GM21381 (cell line): ENCODE results near the gene OTC.

Source experiments
- ATAC-seq: cut with Tn5 transposase; IDR thresholded peaks from one replicate; pipeline ENCODE4 v1.9.1; 2021; ENCODE audit warnings: mild to moderate bottlenecking, moderate library complexity; ENCODE audit not compliant: unreplicated experiment

The OTC gene

GRCh38 chrX:38352362-38352761 lies at the start of gene OTC:
Gene OTC, plus strand, starts transcription at chrX:38352604. Its CDS starts 93 bp downstream, at chrX:38352697.
- no peak for ATAC-seq

- ATAC-seq, result no peak
Measured at GRCh38 chrX:38304010-38304409, 48.4 kb upstream of the OTC start.

GRCh38 chrX:38305971-38306370 lies 46.4 kb upstream of the OTC start:
- no peak for ATAC-seq

GRCh38 chrX:38311743-38312142 lies 40.7 kb upstream of the OTC start:
- no peak for ATAC-seq

GRCh38 chrX:38312436-38312835 lies 40.0 kb upstream of the OTC start:
- ATAC-seq, result no peak

DNA sequence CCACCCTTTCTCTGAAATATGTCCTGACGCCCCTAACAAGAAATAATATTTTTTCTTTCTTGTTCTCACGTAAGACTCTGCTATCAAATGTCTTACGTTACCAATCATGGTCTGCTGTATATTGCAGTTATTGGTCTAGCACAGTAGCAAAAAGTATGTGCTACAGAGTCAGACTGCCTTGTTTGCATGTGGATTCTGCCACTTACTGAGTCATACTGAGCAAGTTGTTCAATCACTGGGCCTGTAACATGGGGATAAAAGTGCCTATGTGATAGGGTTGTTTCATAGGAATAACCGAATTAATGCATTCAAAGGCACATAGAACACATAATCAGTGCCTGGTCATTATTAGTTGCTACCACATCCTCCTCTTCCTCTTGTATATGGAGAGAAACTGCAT lies 39.2 kb upstream of the OTC start:
- ATAC-seq, result no peak

DNA sequence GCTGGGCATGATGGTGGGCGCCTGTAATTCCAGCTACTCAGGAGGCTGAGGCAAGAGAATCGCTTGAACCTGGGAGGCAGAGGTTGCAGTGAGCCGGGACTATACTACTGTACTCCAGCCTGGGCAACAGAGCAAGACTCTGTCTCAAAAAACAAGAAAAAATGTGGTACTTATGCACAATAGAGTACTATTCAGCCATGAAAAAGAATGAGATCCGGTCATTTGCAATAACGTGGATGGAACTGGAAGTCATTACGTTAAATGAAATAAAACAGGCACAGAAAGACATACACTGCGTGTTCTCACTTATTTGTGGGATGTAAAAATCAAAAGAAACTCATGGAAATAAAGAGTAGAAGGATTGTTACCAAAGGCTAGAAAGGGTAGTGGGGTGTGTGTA lies 37.2 kb upstream of the OTC start:
- no peak for ATAC-seq

GRCh38 chrX:38318196-38318595 lies 34.2 kb upstream of the OTC start:
- no peak for ATAC-seq

- ATAC-seq, result no peak
Measured at GRCh38 chrX:38318606-38319005, 33.8 kb upstream of the OTC start.

DNA sequence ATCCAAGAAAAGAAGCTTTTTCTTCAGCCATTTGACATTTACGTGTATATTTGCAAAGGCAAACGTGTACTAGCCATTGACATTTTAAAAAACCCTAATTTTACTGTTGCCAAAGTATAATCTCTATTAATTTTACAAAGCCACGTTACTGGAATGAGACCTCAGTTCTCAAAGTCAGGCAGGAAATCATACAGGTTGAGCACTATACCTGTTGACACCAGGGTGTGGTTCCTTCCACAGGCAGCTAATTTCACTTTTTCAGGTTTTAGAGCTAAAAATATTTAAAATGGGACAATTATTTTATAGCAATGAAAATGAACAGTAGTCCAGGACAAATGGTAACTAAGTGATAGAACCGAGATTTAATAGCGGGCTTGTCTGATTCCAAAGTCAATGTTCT lies 31.6 kb upstream of the OTC start:
- ATAC-seq, result no peak

DNA sequence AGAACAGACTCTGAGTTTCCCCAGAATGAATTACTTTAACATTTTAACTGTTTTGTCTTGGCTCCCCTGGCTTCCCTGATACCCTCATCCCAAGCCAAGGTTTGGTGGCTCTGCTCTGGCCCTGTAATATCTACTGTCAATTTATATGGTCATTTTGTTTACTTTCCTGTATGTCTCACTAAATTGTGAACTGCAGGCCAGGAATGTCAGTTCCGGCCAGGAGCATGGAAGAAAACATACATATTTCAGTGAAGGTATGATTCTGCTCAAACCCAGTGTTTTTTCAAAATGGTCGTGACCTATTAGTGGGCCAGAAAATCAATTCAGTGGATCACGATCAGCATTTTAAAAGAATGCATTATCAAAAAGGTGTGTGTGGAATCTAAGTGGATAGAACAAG lies 26.3 kb upstream of the OTC start:
- ATAC-seq, result no peak

GRCh38 chrX:38327007-38327774 lies 25.2 kb upstream of the OTC start, which contains the start of gene RPGR:
Gene RPGR, minus strand, starts transcription at chrX:38327509. Its CDS starts 142 bp downstream, at chrX:38327367.
- peak; percentile 97 for ATAC-seq

- no peak for ATAC-seq
Measured at GRCh38 chrX:38327775-38328081, 24.7 kb upstream of the OTC start.

DNA sequence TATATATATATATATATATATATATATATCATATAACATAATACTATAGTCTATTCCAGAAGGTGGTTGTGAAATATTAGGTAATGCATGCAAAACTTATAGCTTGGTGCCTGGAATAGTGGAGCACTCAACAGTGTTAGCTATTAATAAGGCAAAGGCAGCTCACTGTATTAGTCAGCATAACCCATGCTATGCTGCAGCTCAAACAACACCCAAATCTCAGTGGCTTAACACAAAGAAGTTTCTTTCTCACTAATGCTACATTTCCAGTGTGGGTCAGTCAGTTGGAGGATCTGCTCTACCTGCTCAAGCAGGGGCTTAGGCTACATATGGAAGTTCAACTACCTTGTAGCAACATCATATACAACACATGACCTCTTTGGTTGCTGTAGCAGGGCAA lies 19.9 kb upstream of the OTC start:
- peak; percentile 66 for ATAC-seq

DNA sequence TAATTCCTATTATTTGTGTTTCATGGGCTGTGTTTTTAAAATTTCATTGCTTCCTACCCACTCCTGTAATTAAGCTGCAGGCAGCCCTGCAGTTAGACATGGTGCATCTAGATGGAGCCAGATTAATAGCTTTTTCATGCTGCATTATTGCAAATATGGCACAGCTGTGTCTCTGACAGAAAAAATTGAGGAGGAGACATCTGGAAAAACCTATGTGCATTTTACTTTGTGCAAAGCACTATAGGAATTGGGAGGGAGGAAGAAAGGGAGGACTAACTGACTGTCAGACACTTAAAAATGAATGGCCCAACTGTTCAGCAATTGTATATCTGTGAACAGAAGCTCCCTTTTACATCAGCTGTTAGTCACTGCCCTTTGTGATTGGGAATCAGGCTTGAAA lies 17.0 kb upstream of the OTC start:
- no peak for ATAC-seq

DNA sequence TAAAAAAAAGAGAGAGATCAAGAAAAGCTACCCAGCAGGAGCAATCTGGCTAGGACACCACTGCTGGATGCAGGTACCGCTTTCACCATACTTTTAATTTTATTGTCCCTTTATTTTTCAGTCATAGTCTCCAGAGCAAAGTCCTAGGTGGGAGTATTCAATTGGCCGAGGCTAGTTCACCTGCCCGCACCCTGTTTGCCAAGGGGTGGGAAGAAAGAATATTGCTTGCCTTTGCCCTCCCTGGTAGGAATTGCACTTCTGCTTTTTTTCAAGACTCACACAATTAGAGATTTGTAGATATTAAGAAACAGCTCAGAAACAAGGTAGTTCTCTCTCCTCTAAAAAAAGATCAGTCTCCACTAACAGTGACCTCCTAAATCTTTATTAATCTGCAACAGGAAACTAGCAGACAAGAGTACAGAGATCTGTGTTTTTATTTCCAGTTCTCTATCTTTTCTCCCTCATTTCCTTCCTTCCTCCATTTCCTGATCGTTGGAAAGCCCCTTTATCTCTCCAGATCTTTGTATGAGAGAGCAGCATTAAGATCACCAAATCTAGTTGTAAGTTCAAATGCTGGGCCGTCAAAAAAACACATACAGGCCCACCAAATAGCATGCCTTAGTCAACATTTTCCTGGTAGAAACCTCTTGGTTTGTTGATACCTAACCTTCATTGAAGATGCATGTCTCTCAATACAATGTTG lies 15.7 kb upstream of the OTC start:
- no peak for ATAC-seq

GRCh38 chrX:38341442-38341841 lies 11.0 kb upstream of the OTC start:
- no peak for ATAC-seq

DNA sequence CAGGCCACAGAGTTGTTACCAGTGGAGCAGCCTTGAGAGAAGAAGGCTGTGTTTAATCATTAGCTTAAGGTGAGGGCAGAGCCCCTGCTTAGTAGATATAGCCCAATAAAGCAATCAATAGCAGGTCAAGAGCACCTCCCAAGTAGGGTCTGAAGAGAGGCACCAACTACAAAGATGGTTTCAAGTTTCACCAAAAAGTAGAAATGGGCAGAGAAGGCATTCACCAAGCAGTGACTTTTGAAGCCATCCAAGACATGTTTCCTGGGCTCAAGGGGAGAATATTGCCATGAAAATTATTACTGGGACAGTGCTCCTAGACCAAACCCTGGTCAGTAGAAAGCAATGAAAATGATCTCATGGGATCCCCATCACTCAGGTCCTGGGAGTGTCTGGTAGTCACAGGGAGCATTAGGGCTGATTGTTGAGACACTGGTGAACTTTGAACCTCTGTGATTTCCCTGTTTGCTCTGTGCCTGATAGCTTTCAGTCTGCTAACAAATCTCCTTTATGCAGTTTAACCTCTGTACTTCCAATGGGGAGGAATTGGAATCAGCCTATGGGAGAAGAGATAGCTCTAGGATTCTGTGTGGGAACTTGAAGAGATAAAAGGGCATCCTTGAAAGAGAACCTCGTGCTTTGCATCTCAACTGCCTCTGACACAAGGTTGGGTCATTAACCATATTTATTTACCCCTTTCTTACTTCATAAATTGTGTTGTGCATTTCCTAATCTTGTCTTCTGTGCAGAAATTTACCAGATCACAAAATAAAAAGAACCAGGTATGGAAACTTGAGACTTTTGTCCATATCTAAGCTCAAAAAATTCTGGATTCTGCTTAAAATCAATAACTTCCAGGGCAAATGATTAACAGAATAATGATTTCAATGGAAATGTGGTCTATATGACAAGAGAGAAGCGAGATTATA lies 9.3 kb upstream of the OTC start:
- ATAC-seq, result no peak

GRCh38 chrX:38346150-38346549 lies 6.3 kb upstream of the OTC start:
- ATAC-seq, result no peak

DNA sequence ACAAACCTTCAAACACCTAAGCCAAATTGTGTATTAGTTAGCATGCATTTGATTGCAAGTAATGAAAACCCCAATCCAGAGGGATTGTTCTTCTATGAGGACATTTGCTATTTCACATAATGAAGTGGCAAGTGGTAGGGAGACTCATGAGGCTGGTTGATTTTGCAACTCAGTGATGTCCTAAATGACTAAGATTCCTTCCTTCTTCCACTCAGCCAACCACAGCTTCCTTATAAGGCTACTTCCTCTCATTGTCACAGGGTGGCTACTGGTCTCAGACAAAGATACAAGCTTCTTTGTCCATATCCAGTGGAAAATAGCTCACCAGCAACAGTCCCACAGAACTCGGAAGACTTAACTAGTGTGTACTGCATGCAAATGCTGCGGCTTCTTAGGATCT lies 5.3 kb upstream of the OTC start:
- no peak for ATAC-seq

DNA sequence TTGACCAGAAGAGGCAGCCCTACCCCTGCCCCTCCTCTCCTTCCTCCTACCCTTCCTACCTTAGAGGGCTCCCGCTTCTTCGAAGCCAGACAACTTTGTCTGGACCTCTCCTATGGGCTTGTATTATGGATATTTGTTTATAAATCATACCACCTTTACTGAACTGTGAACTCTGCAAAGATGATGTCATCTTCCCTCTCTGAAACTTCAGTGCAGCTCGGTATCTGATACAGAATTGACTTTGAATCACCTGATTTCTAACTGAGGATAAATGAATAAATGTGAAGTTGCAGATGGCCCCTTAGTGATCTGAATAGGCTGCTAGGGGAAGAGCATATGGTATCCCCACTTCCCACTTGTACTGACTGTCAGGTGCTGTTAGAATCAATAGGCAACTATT lies 1.1 kb upstream of the OTC start:
- no peak for ATAC-seq

GRCh38 chrX:38356401-38356800 lies 4.0 kb downstream of the OTC start:
- ATAC-seq, result no peak
